GM19397 (cell line): Measurements from ENCODE around the gene GNGT1.

Source experiments
- ATAC-seq: cut with Tn5 transposase; IDR thresholded peaks from one replicate; pipeline ENCODE4 v1.9.1; 2021; ENCODE audit warnings: mild to moderate bottlenecking, moderate library complexity; ENCODE audit not compliant: unreplicated experiment

Gene GNGT1

DNA sequence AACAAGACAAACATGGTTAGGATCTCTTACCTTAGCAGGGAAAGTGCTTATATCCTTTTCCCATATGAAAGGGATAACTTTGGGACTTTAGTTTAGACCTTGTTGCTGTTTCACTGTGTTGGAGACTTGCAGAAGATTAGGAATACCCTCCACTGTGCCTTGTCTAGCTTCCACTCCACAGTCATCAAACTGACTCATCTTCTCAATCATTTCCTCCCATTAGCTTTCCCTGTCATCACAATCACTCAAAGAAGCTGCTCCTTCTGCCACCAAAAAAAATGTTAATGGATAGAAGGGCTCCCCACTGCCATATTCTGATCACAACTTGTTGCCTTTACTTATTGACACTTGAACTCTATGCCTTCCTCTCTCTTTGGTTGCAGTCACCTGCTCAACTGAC, 31.9 kb downstream of the GNGT1 start:
- no peak for ATAC-seq

DNA sequence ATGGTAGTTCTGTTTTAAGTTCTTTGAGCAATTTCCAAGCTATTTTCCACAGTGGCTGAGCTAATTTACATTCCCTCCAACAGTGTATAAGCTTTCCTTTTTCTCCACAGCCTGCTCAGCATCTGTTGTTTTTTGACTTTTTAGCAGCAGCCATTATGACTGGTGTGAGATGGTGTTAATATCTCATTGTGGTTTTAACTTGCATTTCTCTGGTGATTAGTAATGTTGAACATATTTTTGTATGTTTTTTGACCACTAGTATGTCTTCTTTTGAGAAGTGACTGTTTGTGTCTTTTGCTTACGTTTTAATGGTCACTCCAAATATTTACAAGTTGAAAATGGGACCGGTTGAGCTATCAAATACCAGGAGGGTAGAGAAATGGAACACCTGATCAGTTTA, 35.6 kb downstream of the GNGT1 start:
- no peak for ATAC-seq

- no peak for ATAC-seq
These were observed 37.6 kb downstream of the GNGT1 start for GRCh38 chr7:93943816-93944540.

DNA sequence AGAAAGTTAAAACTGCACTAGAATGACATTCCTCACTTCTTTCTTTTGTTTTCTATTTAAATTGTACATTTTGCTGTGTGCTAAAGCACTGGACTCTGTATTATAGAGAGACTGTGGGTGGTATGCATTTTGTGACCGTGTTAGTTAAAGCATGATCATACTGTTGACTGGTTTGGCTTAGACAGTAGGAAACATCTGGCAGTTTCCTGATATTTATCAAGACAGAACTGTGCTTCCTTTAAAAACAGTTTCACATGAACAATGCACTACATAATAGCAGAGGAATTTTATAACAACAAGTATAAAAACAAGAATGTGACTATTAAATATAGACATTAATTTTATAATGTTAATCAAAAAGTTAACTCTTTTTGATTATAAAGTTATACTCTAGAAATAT, 38.3 kb downstream of the GNGT1 start:
- no peak for ATAC-seq

DNA sequence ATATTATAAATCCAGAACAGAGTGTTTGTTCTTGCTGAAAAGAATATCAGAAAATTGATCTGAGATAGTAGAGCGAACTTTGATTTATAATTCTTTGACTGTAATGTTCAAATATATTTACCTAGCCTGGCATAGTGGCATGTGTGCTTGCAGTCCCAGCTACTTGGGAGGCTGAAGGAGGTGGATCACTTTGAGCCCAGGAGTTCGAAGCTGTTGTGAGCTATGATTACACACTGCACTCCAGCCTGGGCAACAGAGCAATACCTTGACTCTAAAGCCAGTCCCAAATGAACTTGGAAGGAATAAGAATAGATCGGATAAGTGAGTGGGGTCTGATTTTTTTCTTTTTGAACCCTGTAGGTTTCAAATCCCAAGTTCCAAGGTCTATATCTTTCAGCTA, 38.7 kb downstream of the GNGT1 start:
- no peak for ATAC-seq

DNA sequence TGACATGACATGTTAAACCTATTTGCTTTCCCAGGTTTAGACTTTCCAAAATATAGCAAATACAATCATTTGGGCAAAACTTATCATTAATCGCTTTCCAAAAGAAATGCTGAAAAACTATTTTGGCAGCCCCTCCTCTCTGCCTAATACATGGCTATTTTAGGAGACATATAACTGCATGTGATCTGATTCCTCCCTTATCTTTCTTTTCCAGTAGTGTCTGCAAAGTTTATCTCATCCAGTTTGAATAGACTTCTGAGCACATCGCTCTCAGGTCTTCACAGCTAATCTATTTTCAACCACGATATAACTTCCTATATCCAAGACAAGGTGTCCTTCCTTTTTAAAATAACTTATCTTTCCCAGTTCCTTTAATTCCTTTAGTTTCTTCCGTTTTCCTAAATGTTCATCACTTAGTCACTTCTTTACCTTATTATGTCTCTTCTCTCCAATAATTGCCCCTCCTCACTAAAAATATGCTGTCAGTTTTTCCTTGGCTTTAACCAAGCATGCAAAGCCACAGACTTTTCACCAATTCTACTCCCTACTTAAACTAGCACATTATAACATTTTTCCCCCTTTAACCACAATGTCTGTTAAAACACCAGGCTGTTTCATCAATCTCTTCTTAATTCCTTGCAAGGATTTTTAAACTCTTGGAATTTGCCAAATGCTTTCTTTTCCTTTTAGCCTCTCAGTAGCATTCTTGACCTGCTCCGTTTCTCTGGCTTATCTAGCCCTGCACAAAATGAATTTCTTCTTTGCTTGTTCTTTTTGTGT, 39.6 kb downstream of the GNGT1 start:
- no peak for ATAC-seq

- ATAC-seq, result no peak
These were observed 41.7 kb downstream of the GNGT1 start for GRCh38 chr7:93948106-93948505.

DNA sequence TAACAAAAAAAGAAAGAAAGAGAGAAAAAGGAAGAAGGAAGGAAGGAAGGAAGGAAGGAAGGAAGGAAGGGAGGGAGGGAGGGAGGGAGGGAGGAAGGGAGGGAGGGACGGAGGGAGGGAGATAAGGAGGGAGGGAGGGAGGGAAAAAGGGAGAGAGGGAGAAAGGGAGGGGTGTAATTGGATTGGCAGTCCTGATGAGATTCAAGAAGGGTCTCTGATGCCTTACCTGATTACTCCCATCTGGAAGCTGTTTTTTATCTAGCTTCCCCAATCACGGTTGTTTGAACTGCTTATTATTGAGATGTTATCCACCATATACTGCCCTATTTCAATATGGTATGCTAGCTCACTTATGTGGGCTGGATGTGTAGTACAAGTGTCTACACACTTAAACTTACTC, 42.5 kb downstream of the GNGT1 start:
- no peak for ATAC-seq

- no peak for ATAC-seq
These were observed 43.1 kb downstream of the GNGT1 start for GRCh38 chr7:93949423-93949822.

DNA sequence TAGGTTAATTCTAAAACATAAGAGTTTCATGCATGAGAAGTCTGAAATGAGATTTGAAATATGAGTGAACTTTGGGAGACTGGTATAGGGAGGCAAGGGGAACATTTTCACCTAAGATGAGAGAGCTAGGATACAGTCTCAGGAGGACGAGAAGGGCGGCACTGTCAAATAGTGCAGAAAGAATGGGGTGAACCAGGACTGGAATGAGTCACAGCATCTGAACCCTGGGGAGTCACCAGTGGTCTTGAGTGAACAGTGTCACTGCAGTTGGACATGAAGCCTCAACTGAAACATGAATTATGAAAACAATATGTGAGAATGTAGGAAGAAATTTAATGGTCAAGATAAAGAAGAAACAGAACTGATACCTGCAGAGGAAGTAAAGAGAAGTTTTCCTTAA, 48.9 kb downstream of the GNGT1 start:
- ATAC-seq, result peak; percentile 53

- no peak for ATAC-seq
These were observed 51.4 kb downstream of the GNGT1 start for GRCh38 chr7:93957767-93958166.

DNA sequence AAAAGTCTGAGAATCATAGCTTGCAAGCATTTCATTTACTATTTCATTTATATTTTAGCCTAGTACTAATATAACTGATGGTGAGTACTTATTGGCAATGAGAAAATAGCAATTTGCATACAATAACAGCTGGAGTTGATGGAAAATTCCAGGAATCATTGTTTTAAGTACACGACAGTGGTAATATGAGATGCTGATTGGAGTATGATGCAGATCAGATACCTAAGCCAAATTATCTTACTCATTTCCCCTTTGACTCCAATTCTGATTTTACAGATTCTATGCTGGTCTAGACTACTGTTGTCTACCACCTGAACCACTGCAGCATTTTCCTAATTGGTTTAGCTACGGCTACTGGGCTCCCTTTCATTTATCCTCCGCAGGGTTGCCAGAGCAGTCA, 51.8 kb downstream of the GNGT1 start:
- no peak for ATAC-seq

- ATAC-seq, result no peak
These were observed 52.3 kb downstream of the GNGT1 start for GRCh38 chr7:93958651-93959050.
